CD14-positive monocyte (primary cell): ENCODE measurements around the gene F10. TPM values are rescaled to one million over a fixed set of nuclear protein-coding genes. Genes with fewer than 3 reads are reported as not detected.
A peak's percentile ranks its signal among the peaks of the same experiment; 100 is the strongest.

Source experiments
- DNase-seq, 3 donors: peaks; one replicate each; pipeline ENCODE4 v3.0.0-alpha.2; 2011 to 2022
- H2AFZ ChIP-seq: 2 replicates; pipeline ENCODE4 v1.6.0; 2012; ENCODE audit warnings: mild to moderate bottlenecking, low read depth, low read length, inconsistent platforms; ENCODE audit not compliant: insufficient read depth, poor library complexity, severe bottlenecking
- H3K27ac ChIP-seq, 2 donors: 1 replicate in 1 of 2; 2 replicates in 1 of 2; pipeline ENCODE4 v1.5.1; 2012 to 2013; ENCODE audit warnings: low read length in 2 of 2, control low read depth in 1 of 2, inconsistent platforms in 1 of 2, low read depth in 1 of 2, mild to moderate bottlenecking in 1 of 2
- H3K27me3 ChIP-seq, 2 donors: one replicate each; pipeline versions ENCODE4 v1.6.0 to v1.6.1; 2011 to 2013; ENCODE audit warnings: low read length in 2 of 2; ENCODE audit not compliant: control insufficient read depth in 2 of 2, insufficient read depth in 2 of 2
- H3K36me3 ChIP-seq, 2 donors: replicated peaks in 1 of 2; 1 replicate in 1 of 2; 2 replicates in 1 of 2; pipeline versions ENCODE4 v1.5.1 to v1.6.1; 2012 to 2013; ENCODE audit warnings: low read length in 2 of 2, control low read depth in 1 of 2, inconsistent platforms in 1 of 2, mild to moderate bottlenecking in 1 of 2; ENCODE audit not compliant: insufficient read depth in 2 of 2, control insufficient read depth in 1 of 2
- H3K4me1 ChIP-seq, 2 donors: 1 replicate in 1 of 2; 2 replicates in 1 of 2; pipeline versions ENCODE4 v1.5.1 to v1.6.1; 2012 to 2013; ENCODE audit warnings: low read length in 2 of 2, control low read depth in 1 of 2, inconsistent platforms in 1 of 2, mild to moderate bottlenecking in 1 of 2, moderate library complexity in 1 of 2; ENCODE audit not compliant: insufficient read depth in 2 of 2, control insufficient read depth in 1 of 2
- H3K4me2 ChIP-seq: replicated peaks from 2 replicates; pipeline ENCODE3; 2012; ENCODE audit warnings: low read length, moderate library complexity, mild to moderate bottlenecking; ENCODE audit not compliant: poor library complexity, severe bottlenecking; ENCODE audit errors: extremely low read depth
- H3K4me3 ChIP-seq, 3 experiments: fragments of 200-600 bp in 1 of 3; sonication (generic) in 1 of 3; replicated peaks in 1 of 3; 1 replicate in 2 of 3; 2 replicates in 1 of 3; pipeline ENCODE4 v1.5.1; 2011 to 2013; ENCODE audit warnings: low read length in 3 of 3, mild to moderate bottlenecking in 3 of 3, control low read depth in 2 of 3, low read depth in 2 of 3, inconsistent platforms in 1 of 3, moderate library complexity in 1 of 3
- H3K79me2 ChIP-seq: 2 replicates; pipeline ENCODE4 v1.6.0; 2012; ENCODE audit warnings: mild to moderate bottlenecking, control low read depth, inconsistent platforms, low read length, moderate library complexity; ENCODE audit not compliant: insufficient read depth
- H3K9ac ChIP-seq: 2 replicates; pipeline ENCODE4 v1.6.0; 2017; ENCODE audit warnings: low read length, mild to moderate bottlenecking; ENCODE audit not compliant: insufficient read depth, poor library complexity, severe bottlenecking
- H3K9me3 ChIP-seq, 2 donors: replicated peaks in 1 of 2; 1 replicate in 1 of 2; 2 replicates in 1 of 2; pipeline versions ENCODE4 v1.5.1 to v1.6.1; 2012 to 2013; ENCODE audit warnings: low read length in 2 of 2, control low read depth in 1 of 2; ENCODE audit not compliant: control insufficient read depth in 1 of 2, insufficient read depth in 1 of 2
- H4K20me1 ChIP-seq: 2 replicates; pipeline ENCODE4 v1.6.0; 2012; ENCODE audit warnings: mild to moderate bottlenecking, low read length, control low read depth, moderate library complexity; ENCODE audit not compliant: insufficient read depth
- H3K27ac Mint-ChIP-seq, 7 donors: one replicate each; pipeline ENCODE4 v1.8.0; 2020; ENCODE audit warnings: mild to moderate bottlenecking in 7 of 7, mixed read lengths in 7 of 7, moderate library complexity in 6 of 7, inconsistent platforms in 2 of 7
- H3K27me3 Mint-ChIP-seq, 3 donors: one replicate each; pipeline ENCODE4 v1.8.0; 2021 to 2022; ENCODE audit warnings: low read depth in 3 of 3, mild to moderate bottlenecking in 3 of 3, mixed read lengths in 3 of 3, moderate library complexity in 3 of 3, inconsistent platforms in 1 of 3
- H3K36me3 Mint-ChIP-seq, 2 donors: one replicate each; pipeline ENCODE4 v1.8.0; 2020; ENCODE audit warnings: mixed read lengths in 2 of 2, inconsistent platforms in 1 of 2, mild to moderate bottlenecking in 1 of 2
- H3K4me1 Mint-ChIP-seq: one replicate; pipeline ENCODE4 v1.8.0; 2020; ENCODE audit warnings: mild to moderate bottlenecking, mixed read lengths
- H3K4me3 Mint-ChIP-seq, 2 donors: one replicate each; pipeline ENCODE4 v1.8.0; 2020; ENCODE audit warnings: mild to moderate bottlenecking in 2 of 2, mixed read lengths in 2 of 2, moderate library complexity in 1 of 2
- H3K9me3 Mint-ChIP-seq, 7 donors: one replicate each; pipeline ENCODE4 v1.8.0; 2020 to 2022; ENCODE audit warnings: mixed read lengths in 7 of 7, mild to moderate bottlenecking in 6 of 7, moderate library complexity in 6 of 7, inconsistent platforms in 2 of 7
- CTCF ChIP-seq: fragments of 200-600 bp; IDR thresholded peaks from one replicate; pipeline ENCODE4 v1.8.0; 2022; ENCODE audit warnings: antibody characterized with exemption, mild to moderate bottlenecking
- WGBS: methylation state at CpG from one replicate; pipeline ENCODE4 v1.1.5; 2013; ENCODE audit warnings: missing lambda C conversion rate; ENCODE audit not compliant: insufficient coverage; 5-methylcytosine and 5-hydroxymethylcytosine counted together
- intact Hi-C, 2 donors: fragments of 100-400 bp; cut with micrococcal nuclease; formaldehyde crosslinking; loops; one replicate each; pipeline versions ENCODE4 v1.15.0 to v1.15.1; 2023
- polyA plus RNA-seq, 3 donors: library from polyadenylated mRNA; depleted of rRNA in 1 of 3; unstranded in 2 of 3; stranded (reverse) in 1 of 3; fragments of 300-500 nt in 2 of 3; fragments of >200 nt in 1 of 3; fragmentation: Illumina TruSeq in 2 of 3; gene quantifications; 1 replicate in 2 of 3; 2 replicates in 1 of 3; pipeline ENCODE4 v1.2.3, GENCODE V29; 2012 to 2021
- small RNA-seq: library from RNA; depleted of rRNA; stranded (forward); fragments of <200 nt; gene quantifications from one replicate; pipeline ENCODE3, GENCODE V24; 2012; ENCODE audit warnings: low read depth; ENCODE audit not compliant: insufficient read length

F10 gene
- polyA plus RNA-seq, 3 donors, result not detected

GRCh38 chr13:113196970-113197737 is 74.6 kb downstream of the F10 start:
- Histone ChIP-seq H2AFZ (no peak overlapping the region), H3K27ac (peak overlapping the region in 1 of 2 donors; percentile 18), H3K9me3 (no peaks in the 10 kb centered on the region), H3K27me3 (no peaks in the 10 kb centered on the region), H3K4me2 (no peak overlapping the region), H3K9ac (no peak overlapping the region), H4K20me1 (peaks cover 2% of the 10 kb centered on the region), H3K79me2 (peaks cover 18% of the 10 kb centered on the region), H3K4me3 (no peak overlapping the region), H3K4me1 (no peaks in the 10 kb centered on the region), H3K36me3 (peaks cover 60 to 80% of the 10 kb centered on the region in 2 donors)
- H3K27me3 Mint-ChIP-seq, result peaks cover 0 to 2% (median 0%) of the 10 kb centered on the region in 3 donors
- WGBS, result 98% methylated on average over 7 of the region's 9 CpGs
- H3K4me3 Mint-ChIP-seq, result no peak overlapping the region
- no peaks in the 10 kb centered on the region for H3K9me3 Mint-ChIP-seq
- TF ChIP-seq CTCF, result no peak
- no peak for DNase-seq
- intact Hi-C loops, result no loop called here
- peak overlapping the region in 1 of 7 donors; percentile 68 for H3K27ac Mint-ChIP-seq
- H3K4me1 Mint-ChIP-seq, result peaks cover under 1% of the 10 kb centered on the region
- H3K36me3 Mint-ChIP-seq, result peaks cover 66 to 76% of the 10 kb centered on the region in 2 donors

Small RNAs within 50 kb of the gene (small RNA-seq; reads per million reads assigned to genes)
- gene AL137002.1, result not detected

Other genes starting within 250 kb of the F10 start
- gene MCF2L, start 153.6 kb upstream of the F10 start, polyA plus RNA-seq, result not detected
- not detected for gene F7, start 17.0 kb upstream of the F10 start, polyA plus RNA-seq
- not detected for gene PROZ, start 35.8 kb downstream of the F10 start, polyA plus RNA-seq
- 10 to 100 TPM; 31.5 to 39.8 (median 34.2) TPM for gene PCID2, start 85.9 kb downstream of the F10 start, polyA plus RNA-seq
- 10 to 100 TPM; 32.0 to 53.9 (median 33.7) TPM for gene CUL4A, start 86.8 kb downstream of the F10 start, polyA plus RNA-seq
- 100 to 1,000 TPM in 1 of 3 donors, 10 to 100 TPM in 2; 22.0 to 122 (median 24.5) TPM for gene LAMP1, start 174.4 kb downstream of the F10 start, polyA plus RNA-seq
- gene GRTP1, start 241.3 kb downstream of the F10 start, polyA plus RNA-seq, result not detected